C4-2B (cell line): ENCODE measurements around the gene HS3ST3A1.

ENCODE experiments used
- CTCF ChIP-seq: fragments of 450-650 bp; conservative IDR thresholded peaks from 2 replicates; pipeline ENCODE4 v1.5.1; 2017; ENCODE audit warnings: mild to moderate bottlenecking
- ZFX ChIP-seq: fragments of 450-650 bp; IDR thresholded peaks from 2 replicates; pipeline ENCODE4 v1.6.1; 2017

DNA sequence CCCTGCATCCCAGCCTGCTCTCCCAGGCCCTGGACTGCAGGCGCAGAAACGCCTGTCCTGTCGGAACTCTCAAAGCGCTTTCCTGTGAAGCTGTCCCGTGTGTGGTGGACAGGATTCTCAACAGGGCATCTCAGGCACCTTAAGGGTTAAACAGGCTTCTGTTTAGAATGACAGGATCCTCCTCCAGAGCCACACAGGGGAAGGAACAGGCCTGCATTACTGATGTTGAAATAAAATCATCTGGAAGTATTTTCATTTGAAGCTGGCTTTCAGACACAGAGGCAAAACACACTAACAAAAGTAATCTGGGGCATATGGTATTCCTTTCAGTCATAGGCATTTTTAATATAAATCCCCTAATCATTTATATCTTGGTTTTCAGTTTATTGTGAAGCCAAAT is 7.4 kb downstream of the HS3ST3A1 start:
- no peak for TF ChIP-seq CTCF
- no peak for TF ChIP-seq ZFX
